ENCODE data around the gene PRKG1. TPM values are rescaled to one million over a fixed set of nuclear protein-coding genes. Genes with fewer than 3 reads are reported as not detected.

PRKG1 gene
- polyA plus RNA-seq, 2 donors = 0.84 to 0.87 TPM

- H3K4me1 ChIP-seq (ENCODE audit: control insufficient read depth in 2 of 2, insufficient read depth in 2 of 2, low read length in 1 of 2) = no peaks in the 10 kb centered on the region
- H3K4me3 ChIP-seq (ENCODE audit: low read depth in 1 of 2, low read length in 2 of 2) = no peak overlapping the region
- no peaks in the 10 kb centered on the region for H3K36me3 ChIP-seq (ENCODE audit: control insufficient read depth in 2 of 2, insufficient read depth in 2 of 2, low read length in 1 of 2)
- H3K27ac ChIP-seq (ENCODE audit: low read depth in 2 of 2, low read length in 1 of 2) = no peak overlapping the region
- H3K9me3 ChIP-seq (ENCODE audit: control insufficient read depth in 2 of 2, insufficient read depth in 1 of 2, low read depth in 1 of 2, low read length in 1 of 2) = no peaks in the 10 kb centered on the region
- H3K27me3 ChIP-seq (ENCODE audit: control insufficient read depth in 1 of 2, insufficient read depth in 2 of 2, low read length in 2 of 2) = no peaks in the 10 kb centered on the region
- WGBS, 2 donors = 20 to 44% methylated on average over 2 of the region's 2 CpGs
These were observed 454.2 kb downstream of the PRKG1 start for GRCh38 chr10:51528527-51528926.

GRCh38 chr10:51530541-51530940 is 456.3 kb downstream of the PRKG1 start:
- Histone ChIP-seq H3K36me3 (ENCODE audit: control insufficient read depth in 2 of 2, insufficient read depth in 2 of 2, low read length in 1 of 2) (no peaks in the 10 kb centered on the region), H3K27me3 (ENCODE audit: control insufficient read depth in 1 of 2, insufficient read depth in 2 of 2, low read length in 2 of 2) (no peaks in the 10 kb centered on the region), H3K27ac (ENCODE audit: low read depth in 2 of 2, low read length in 1 of 2) (no peak overlapping the region), H3K4me3 (ENCODE audit: low read depth in 1 of 2, low read length in 2 of 2) (no peak overlapping the region), H3K9me3 (ENCODE audit: control insufficient read depth in 2 of 2, insufficient read depth in 1 of 2, low read depth in 1 of 2, low read length in 1 of 2) (no peaks in the 10 kb centered on the region), H3K4me1 (ENCODE audit: control insufficient read depth in 2 of 2, insufficient read depth in 2 of 2, low read length in 1 of 2) (no peaks in the 10 kb centered on the region)
- WGBS, 2 donors = 58 to 76% methylated on average over 4 of the region's 4 CpGs

GRCh38 chr10:51532044-51532443 is 457.8 kb downstream of the PRKG1 start:
- no peaks in the 10 kb centered on the region for H3K4me1 ChIP-seq (ENCODE audit: control insufficient read depth in 2 of 2, insufficient read depth in 2 of 2, low read length in 1 of 2)
- no peaks in the 10 kb centered on the region for H3K27me3 ChIP-seq (ENCODE audit: control insufficient read depth in 1 of 2, insufficient read depth in 2 of 2, low read length in 2 of 2)
- no peak overlapping the region for H3K4me3 ChIP-seq (ENCODE audit: low read depth in 1 of 2, low read length in 2 of 2)
- H3K36me3 ChIP-seq (ENCODE audit: control insufficient read depth in 2 of 2, insufficient read depth in 2 of 2, low read length in 1 of 2) = no peaks in the 10 kb centered on the region
- 86 to 91% methylated on average over 4 of the region's 4 CpGs for WGBS, 2 donors
- H3K9me3 ChIP-seq (ENCODE audit: control insufficient read depth in 2 of 2, insufficient read depth in 1 of 2, low read depth in 1 of 2, low read length in 1 of 2) = no peaks in the 10 kb centered on the region
- no peak overlapping the region for H3K27ac ChIP-seq (ENCODE audit: low read depth in 2 of 2, low read length in 1 of 2)

GRCh38 chr10:51542853-51543252 is 468.6 kb downstream of the PRKG1 start:
- Histone ChIP-seq H3K9me3 (ENCODE audit: control insufficient read depth in 2 of 2, insufficient read depth in 1 of 2, low read depth in 1 of 2, low read length in 1 of 2) (no peaks in the 10 kb centered on the region), H3K27me3 (ENCODE audit: control insufficient read depth in 1 of 2, insufficient read depth in 2 of 2, low read length in 2 of 2) (no peaks in the 10 kb centered on the region), H3K27ac (ENCODE audit: low read depth in 2 of 2, low read length in 1 of 2) (no peak overlapping the region), H3K4me3 (ENCODE audit: low read depth in 1 of 2, low read length in 2 of 2) (no peak overlapping the region), H3K36me3 (ENCODE audit: control insufficient read depth in 2 of 2, insufficient read depth in 2 of 2, low read length in 1 of 2) (no peaks in the 10 kb centered on the region), H3K4me1 (ENCODE audit: control insufficient read depth in 2 of 2, insufficient read depth in 2 of 2, low read length in 1 of 2) (no peaks in the 10 kb centered on the region)
- WGBS, 2 donors = 67 to 81% methylated on average over 5 of the region's 5 CpGs

- Histone ChIP-seq H3K27ac (ENCODE audit: low read depth in 2 of 2, low read length in 1 of 2) (no peak overlapping the region), H3K4me1 (ENCODE audit: control insufficient read depth in 2 of 2, insufficient read depth in 2 of 2, low read length in 1 of 2) (no peaks in the 10 kb centered on the region), H3K9me3 (ENCODE audit: control insufficient read depth in 2 of 2, insufficient read depth in 1 of 2, low read depth in 1 of 2, low read length in 1 of 2) (no peaks in the 10 kb centered on the region), H3K4me3 (ENCODE audit: low read depth in 1 of 2, low read length in 2 of 2) (no peak overlapping the region), H3K27me3 (ENCODE audit: control insufficient read depth in 1 of 2, insufficient read depth in 2 of 2, low read length in 2 of 2) (no peaks in the 10 kb centered on the region), H3K36me3 (ENCODE audit: control insufficient read depth in 2 of 2, insufficient read depth in 2 of 2, low read length in 1 of 2) (no peaks in the 10 kb centered on the region)
- WGBS, 2 donors = 57 to 63% methylated on average over 1 of the region's 1 CpG
These were observed 470.6 kb downstream of the PRKG1 start for GRCh38 chr10:51544933-51545332.

GRCh38 chr10:51547941-51548340 is 473.7 kb downstream of the PRKG1 start:
- no peak overlapping the region for H3K4me3 ChIP-seq (ENCODE audit: low read depth in 1 of 2, low read length in 2 of 2)
- no peaks in the 10 kb centered on the region for H3K4me1 ChIP-seq (ENCODE audit: control insufficient read depth in 2 of 2, insufficient read depth in 2 of 2, low read length in 1 of 2)
- no peak overlapping the region for H3K27ac ChIP-seq (ENCODE audit: low read depth in 2 of 2, low read length in 1 of 2)
- no peaks in the 10 kb centered on the region for H3K27me3 ChIP-seq (ENCODE audit: control insufficient read depth in 1 of 2, insufficient read depth in 2 of 2, low read length in 2 of 2)
- no peaks in the 10 kb centered on the region for H3K9me3 ChIP-seq (ENCODE audit: control insufficient read depth in 2 of 2, insufficient read depth in 1 of 2, low read depth in 1 of 2, low read length in 1 of 2)
- H3K36me3 ChIP-seq (ENCODE audit: control insufficient read depth in 2 of 2, insufficient read depth in 2 of 2, low read length in 1 of 2) = no peaks in the 10 kb centered on the region
- WGBS, 2 donors = 45 to 46% methylated on average over 2 of the region's 2 CpGs

GRCh38 chr10:51552879-51553278 is 478.6 kb downstream of the PRKG1 start:
- Histone ChIP-seq H3K27me3 (ENCODE audit: control insufficient read depth in 1 of 2, insufficient read depth in 2 of 2, low read length in 2 of 2) (no peaks in the 10 kb centered on the region), H3K4me1 (ENCODE audit: control insufficient read depth in 2 of 2, insufficient read depth in 2 of 2, low read length in 1 of 2) (no peaks in the 10 kb centered on the region), H3K4me3 (ENCODE audit: low read depth in 1 of 2, low read length in 2 of 2) (no peak overlapping the region), H3K27ac (ENCODE audit: low read depth in 2 of 2, low read length in 1 of 2) (no peak overlapping the region), H3K36me3 (ENCODE audit: control insufficient read depth in 2 of 2, insufficient read depth in 2 of 2, low read length in 1 of 2) (no peaks in the 10 kb centered on the region), H3K9me3 (ENCODE audit: control insufficient read depth in 2 of 2, insufficient read depth in 1 of 2, low read depth in 1 of 2, low read length in 1 of 2) (no peaks in the 10 kb centered on the region)

- no peaks in the 10 kb centered on the region for H3K9me3 ChIP-seq (ENCODE audit: control insufficient read depth in 2 of 2, insufficient read depth in 1 of 2, low read depth in 1 of 2, low read length in 1 of 2)
- H3K27ac ChIP-seq (ENCODE audit: low read depth in 2 of 2, low read length in 1 of 2) = no peak overlapping the region
- WGBS, 2 donors = 70 to 81% methylated on average over 2 of the region's 2 CpGs
- H3K4me1 ChIP-seq (ENCODE audit: control insufficient read depth in 2 of 2, insufficient read depth in 2 of 2, low read length in 1 of 2) = no peaks in the 10 kb centered on the region
- no peaks in the 10 kb centered on the region for H3K36me3 ChIP-seq (ENCODE audit: control insufficient read depth in 2 of 2, insufficient read depth in 2 of 2, low read length in 1 of 2)
- H3K27me3 ChIP-seq (ENCODE audit: control insufficient read depth in 1 of 2, insufficient read depth in 2 of 2, low read length in 2 of 2) = no peaks in the 10 kb centered on the region
- H3K4me3 ChIP-seq (ENCODE audit: low read depth in 1 of 2, low read length in 2 of 2) = no peak overlapping the region
These were observed 490.7 kb downstream of the PRKG1 start for GRCh38 chr10:51564896-51565510.

- Histone ChIP-seq H3K27me3 (ENCODE audit: control insufficient read depth in 1 of 2, insufficient read depth in 2 of 2, low read length in 2 of 2) (no peaks in the 10 kb centered on the region), H3K4me1 (ENCODE audit: control insufficient read depth in 2 of 2, insufficient read depth in 2 of 2, low read length in 1 of 2) (no peaks in the 10 kb centered on the region), H3K36me3 (ENCODE audit: control insufficient read depth in 2 of 2, insufficient read depth in 2 of 2, low read length in 1 of 2) (no peaks in the 10 kb centered on the region), H3K4me3 (ENCODE audit: low read depth in 1 of 2, low read length in 2 of 2) (no peak overlapping the region), H3K27ac (ENCODE audit: low read depth in 2 of 2, low read length in 1 of 2) (no peak overlapping the region), H3K9me3 (ENCODE audit: control insufficient read depth in 2 of 2, insufficient read depth in 1 of 2, low read depth in 1 of 2, low read length in 1 of 2) (no peaks in the 10 kb centered on the region)
- WGBS, 2 donors = 72 to 79% methylated on average over 3 of the region's 3 CpGs
These were observed 493.0 kb downstream of the PRKG1 start for GRCh38 chr10:51567271-51567670.

- Histone ChIP-seq H3K27ac (ENCODE audit: low read depth in 2 of 2, low read length in 1 of 2) (no peak overlapping the region), H3K27me3 (ENCODE audit: control insufficient read depth in 1 of 2, insufficient read depth in 2 of 2, low read length in 2 of 2) (no peaks in the 10 kb centered on the region), H3K4me3 (ENCODE audit: low read depth in 1 of 2, low read length in 2 of 2) (no peak overlapping the region), H3K4me1 (ENCODE audit: control insufficient read depth in 2 of 2, insufficient read depth in 2 of 2, low read length in 1 of 2) (no peaks in the 10 kb centered on the region), H3K36me3 (ENCODE audit: control insufficient read depth in 2 of 2, insufficient read depth in 2 of 2, low read length in 1 of 2) (no peaks in the 10 kb centered on the region), H3K9me3 (ENCODE audit: control insufficient read depth in 2 of 2, insufficient read depth in 1 of 2, low read depth in 1 of 2, low read length in 1 of 2) (no peaks in the 10 kb centered on the region)
- 76 to 78% methylated on average over 3 of the region's 3 CpGs for WGBS, 2 donors
These were observed 495.2 kb downstream of the PRKG1 start for GRCh38 chr10:51569467-51569866.

Measured in esophagus (tissue), 2 donors.